T1000 (cell line): ENCODE results near the gene TPP1.

Experiments used
- DNase-seq: peaks from one replicate; lab custom pipeline; 2025; ENCODE audit warnings: mixed read lengths; lab: John Stamatoyannopoulos, UW

Gene TPP1

GRCh38 chr11:6646918-6647679 lies 27.9 kb upstream of the TPP1 start:
- DNase-seq = no peak

- no peak for DNase-seq
These were observed 27.3 kb upstream of the TPP1 start for GRCh38 chr11:6646576-6646917.

- DNase-seq = no peak
These were observed 26.8 kb upstream of the TPP1 start for GRCh38 chr11:6646071-6646470.

GRCh38 chr11:6642957-6643356 lies 23.7 kb upstream of the TPP1 start:
- no peak for DNase-seq

- DNase-seq = no peak
These were observed 21.9 kb upstream of the TPP1 start for GRCh38 chr11:6640985-6641701.

- DNase-seq = no peak
These were observed 21.1 kb upstream of the TPP1 start for GRCh38 chr11:6640036-6640984.

- no peak for DNase-seq
These were observed 19.2 kb upstream of the TPP1 start for GRCh38 chr11:6638429-6638828.

- no peak for DNase-seq
These were observed 18.6 kb upstream of the TPP1 start for GRCh38 chr11:6637871-6638270.

- DNase-seq = no peak
These were observed 17.3 kb upstream of the TPP1 start for GRCh38 chr11:6636480-6636879.

- DNase-seq = no peak
These were observed 16.1 kb upstream of the TPP1 start for GRCh38 chr11:6635082-6635932.

- no peak for DNase-seq
These were observed 15.3 kb upstream of the TPP1 start for GRCh38 chr11:6634534-6634933.

GRCh38 chr11:6633422-6634408 lies 14.5 kb upstream of the TPP1 start:
- no peak for DNase-seq

- no peak for DNase-seq
These were observed 13.2 kb upstream of the TPP1 start for GRCh38 chr11:6632116-6633073.

- no peak for DNase-seq
These were observed 12.2 kb upstream of the TPP1 start for GRCh38 chr11:6631361-6631890.

- no peak for DNase-seq
These were observed 11.5 kb upstream of the TPP1 start for GRCh38 chr11:6630632-6631291.

- no peak for DNase-seq
These were observed 10.8 kb upstream of the TPP1 start for GRCh38 chr11:6629892-6630631.

- no peak for DNase-seq
These were observed 10.3 kb upstream of the TPP1 start for GRCh38 chr11:6629573-6629891.

GRCh38 chr11:6628526-6628925 lies 9.3 kb upstream of the TPP1 start:
- no peak for DNase-seq
